OCI-M1 (cell line): ENCODE data around the gene MYCBP2.
"Not testable (repeated sequence)": the region's sequence is repeated elsewhere in the genome, so short reads cannot be mapped to it uniquely, and the experiment has no call there.

Experiments used
- DNase-seq: peaks from one replicate; lab custom pipeline; 2025; lab: John Stamatoyannopoulos, UW

The MYCBP2 gene

GRCh38 chr13:77291774-77292173 lies 35.1 kb downstream of the MYCBP2 start:
- DNase-seq = no peak

GRCh38 chr13:77290342-77290741 lies 36.6 kb downstream of the MYCBP2 start:
- no peak for DNase-seq

- DNase-seq = no peak
Observed at GRCh38 chr13:77289851-77290250, 37.0 kb downstream of the MYCBP2 start.

DNA sequence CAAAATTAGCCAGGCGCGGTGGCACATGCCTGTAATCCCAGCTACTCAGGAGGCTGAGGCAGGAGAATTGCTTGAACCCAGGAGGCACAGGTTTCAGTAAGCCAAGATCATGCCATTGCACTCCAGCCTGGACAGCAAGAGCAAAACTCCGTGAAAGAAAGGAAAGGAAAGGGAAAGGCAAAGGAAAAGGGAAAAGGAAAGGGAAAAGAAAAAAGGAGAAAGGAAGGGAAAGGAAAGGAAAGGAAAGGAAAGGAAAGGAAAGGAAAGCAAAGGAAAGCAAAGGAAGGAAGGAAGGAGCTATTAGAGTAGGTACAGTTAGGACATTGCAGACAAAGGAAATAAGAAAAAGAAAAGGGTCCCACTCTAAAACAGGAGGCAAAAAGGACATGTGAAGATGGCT lies 41.3 kb downstream of the MYCBP2 start:
- not testable (repeated sequence) for DNase-seq

GRCh38 chr13:77285098-77285497 lies 41.8 kb downstream of the MYCBP2 start:
- no peak for DNase-seq

GRCh38 chr13:77274126-77274525 lies 52.8 kb downstream of the MYCBP2 start:
- DNase-seq = no peak

- no peak for DNase-seq
Observed at GRCh38 chr13:77269141-77269540, 57.8 kb downstream of the MYCBP2 start.

DNA sequence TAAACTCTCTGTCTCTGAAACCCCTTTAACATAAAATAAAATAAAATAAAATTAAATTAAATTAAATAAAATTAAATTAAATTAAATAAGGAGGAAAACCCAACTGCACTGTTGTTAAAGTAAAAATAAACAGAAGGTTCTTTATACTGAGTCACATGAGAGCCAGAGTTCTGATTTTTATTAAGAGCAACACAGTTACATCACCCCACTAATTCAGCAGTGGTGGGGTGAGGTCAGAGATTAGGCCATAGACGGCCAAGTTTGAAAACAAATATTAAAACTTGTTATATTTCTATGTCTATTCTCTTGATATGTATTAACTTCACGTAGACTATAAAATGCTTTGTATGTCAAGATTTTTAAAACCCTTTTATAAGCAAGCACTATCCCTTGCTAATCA lies 59.5 kb downstream of the MYCBP2 start:
- no peak for DNase-seq

DNA sequence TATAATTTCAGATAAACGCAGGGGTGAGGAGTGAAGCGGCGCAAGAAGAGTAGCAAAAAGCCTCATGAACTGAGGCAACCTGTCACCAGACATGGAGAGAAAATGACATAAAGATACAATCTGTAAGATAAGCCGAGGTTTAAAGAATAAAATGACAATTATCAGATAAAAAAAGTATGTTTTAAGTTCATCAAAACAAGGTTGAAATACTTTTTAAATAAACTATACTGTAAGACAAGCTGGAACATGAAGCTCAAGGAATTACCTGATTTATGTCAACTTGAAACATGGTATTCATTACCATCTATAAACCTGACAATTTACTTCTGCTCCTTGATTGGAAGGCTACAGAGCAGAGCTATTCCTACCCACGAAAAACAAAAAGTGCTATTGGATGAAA lies 61.6 kb downstream of the MYCBP2 start:
- no peak for DNase-seq

DNA sequence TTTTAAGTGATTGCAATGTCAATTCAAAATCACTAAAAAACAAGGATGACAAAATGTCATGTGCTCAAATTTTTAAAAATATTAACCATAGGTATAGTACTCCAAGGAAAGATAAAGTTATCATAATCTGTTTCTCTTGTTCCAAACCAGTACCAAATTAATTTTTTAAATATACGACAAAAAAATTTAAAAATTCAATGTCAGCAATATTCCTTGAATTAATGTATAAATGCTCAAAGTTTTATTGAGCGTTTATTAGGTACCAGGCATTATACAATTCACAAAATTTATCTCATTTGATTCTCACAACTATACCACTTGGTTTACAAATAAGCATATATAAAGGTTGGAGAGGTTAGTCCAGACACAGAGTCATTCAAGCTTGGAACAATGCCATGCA lies 64.7 kb downstream of the MYCBP2 start:
- DNase-seq = no peak

DNA sequence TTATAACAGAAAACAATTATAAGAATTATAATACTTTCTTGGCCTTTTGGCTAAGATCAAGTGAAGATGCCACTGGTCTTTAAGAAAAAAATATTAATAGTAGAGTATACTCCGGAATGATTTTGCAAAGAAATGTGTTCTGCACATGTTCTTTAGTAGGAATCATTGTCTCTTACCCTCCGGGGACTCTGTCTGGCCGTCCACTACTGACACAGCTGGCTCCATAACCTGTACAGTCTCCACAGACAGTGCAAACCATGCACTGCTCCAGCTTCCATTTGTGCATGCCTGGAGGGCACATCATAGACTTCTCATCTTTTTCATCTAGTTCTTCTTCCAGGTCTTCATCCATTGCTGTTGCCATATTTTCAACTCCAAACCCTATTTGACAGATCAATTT lies 75.9 kb downstream of the MYCBP2 start:
- no peak for DNase-seq

GRCh38 chr13:77245224-77245623 lies 81.7 kb downstream of the MYCBP2 start:
- not testable (repeated sequence) for DNase-seq

GRCh38 chr13:77239312-77239711 lies 87.6 kb downstream of the MYCBP2 start:
- no peak for DNase-seq

DNA sequence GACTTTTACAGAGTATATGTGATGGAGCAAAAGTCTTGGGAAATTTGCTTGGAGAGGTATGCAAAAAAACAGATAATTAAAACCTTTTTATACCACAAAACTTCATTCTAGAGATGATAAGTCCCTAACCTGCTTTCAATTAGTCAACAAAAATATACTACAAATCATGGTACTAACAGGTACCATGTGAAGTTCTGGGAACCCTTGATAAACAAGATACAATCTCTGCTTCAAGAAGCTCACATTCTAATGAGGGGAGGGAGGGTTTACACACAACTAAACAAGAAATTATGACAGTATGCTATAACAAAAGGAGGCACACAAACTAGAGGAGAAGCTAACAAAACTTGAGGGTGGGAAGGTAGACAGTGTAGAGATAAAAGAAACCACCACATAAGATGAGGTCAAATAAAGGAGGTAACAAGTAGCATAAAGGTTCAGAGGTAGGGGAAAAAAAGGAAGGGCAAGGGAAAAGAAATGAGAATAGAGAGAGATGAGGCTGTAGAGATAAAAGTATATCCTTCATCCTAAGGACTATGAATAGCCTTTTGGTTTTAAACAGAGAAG lies 91.4 kb downstream of the MYCBP2 start:
- peak; percentile 24 for DNase-seq

DNA sequence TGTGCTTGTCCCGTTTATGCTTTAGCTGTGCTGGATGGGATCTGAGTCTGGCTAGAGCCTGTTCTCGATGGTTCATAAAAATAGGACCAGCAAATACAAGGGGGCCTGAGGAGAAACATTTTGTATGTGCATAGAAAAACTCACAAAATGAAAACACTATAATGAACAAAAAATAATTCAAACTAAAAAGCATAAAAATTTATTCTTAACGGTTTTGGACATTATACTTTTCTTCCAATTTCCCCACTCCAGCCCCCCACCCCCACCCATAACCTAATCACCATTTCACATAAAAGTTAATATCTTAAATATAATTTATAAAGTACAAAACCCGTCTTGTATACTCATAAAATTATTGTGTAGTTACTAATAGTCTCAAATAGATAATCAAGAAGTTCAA lies 93.7 kb downstream of the MYCBP2 start:
- no peak for DNase-seq

- peak; percentile 16 for DNase-seq
Observed at GRCh38 chr13:77230560-77230959, 96.3 kb downstream of the MYCBP2 start.

- no peak for DNase-seq
Observed at GRCh38 chr13:77225946-77226345, 100.9 kb downstream of the MYCBP2 start.

DNA sequence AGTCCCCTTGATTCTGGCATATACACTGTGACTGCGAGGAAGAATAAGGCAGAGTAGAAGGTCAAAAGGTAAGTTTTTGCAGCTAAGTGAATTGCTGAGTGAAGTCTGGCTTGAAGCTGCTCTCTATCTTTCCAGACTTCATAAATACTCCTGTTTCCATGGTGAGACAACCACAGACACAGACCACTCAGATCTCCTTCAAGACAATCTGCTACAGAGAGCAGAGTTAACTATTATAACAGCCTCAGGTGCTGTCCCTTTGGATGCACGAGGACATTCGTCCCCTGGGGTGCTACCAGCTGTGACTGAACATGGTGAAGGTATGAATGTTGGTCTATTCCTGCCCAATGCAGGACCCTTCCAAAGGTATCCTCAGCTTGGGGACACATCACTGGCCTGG lies 104.0 kb downstream of the MYCBP2 start:
- no peak for DNase-seq

GRCh38 chr13:77222000-77222690 lies 104.7 kb downstream of the MYCBP2 start:
- DNase-seq = no peak

DNA sequence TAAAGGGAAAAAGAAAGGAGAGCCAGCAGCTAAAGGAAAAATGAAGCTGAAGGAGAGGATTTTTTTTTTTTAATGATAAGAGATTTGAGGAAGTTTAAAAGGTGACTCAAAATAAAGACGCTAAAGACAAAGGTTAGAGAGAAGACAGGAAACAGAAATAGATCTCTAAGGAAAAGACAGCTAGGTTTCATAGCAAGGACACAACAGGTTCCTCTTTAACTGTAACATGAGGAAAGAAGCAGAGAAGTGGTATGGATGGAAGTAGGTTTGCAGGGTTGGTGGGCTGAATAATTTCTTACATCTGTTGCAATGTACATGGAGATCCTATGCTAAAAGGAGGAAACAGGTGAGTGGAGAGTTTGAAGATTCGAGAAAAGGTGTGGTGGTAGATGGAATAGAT lies 107.5 kb downstream of the MYCBP2 start:
- DNase-seq = peak; percentile 46

DNA sequence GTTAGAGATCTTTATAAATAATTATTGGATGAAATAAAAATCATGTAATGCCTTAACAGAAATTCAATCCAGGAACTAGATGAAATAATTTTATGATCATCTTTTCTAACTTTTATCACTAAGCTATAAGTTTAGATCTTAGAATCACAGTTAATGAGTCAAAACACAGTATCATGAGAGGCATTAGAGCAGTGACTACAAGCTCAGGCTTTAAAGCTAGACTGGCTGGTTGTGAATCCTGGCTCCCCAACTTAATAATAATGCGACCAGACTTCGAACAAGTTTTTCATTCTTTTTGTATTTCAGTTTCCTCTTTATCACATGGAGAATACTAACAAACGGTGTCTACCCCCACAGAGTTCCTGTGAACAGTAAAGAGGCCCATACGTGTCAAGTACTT lies 108.6 kb downstream of the MYCBP2 start:
- no peak for DNase-seq

DNA sequence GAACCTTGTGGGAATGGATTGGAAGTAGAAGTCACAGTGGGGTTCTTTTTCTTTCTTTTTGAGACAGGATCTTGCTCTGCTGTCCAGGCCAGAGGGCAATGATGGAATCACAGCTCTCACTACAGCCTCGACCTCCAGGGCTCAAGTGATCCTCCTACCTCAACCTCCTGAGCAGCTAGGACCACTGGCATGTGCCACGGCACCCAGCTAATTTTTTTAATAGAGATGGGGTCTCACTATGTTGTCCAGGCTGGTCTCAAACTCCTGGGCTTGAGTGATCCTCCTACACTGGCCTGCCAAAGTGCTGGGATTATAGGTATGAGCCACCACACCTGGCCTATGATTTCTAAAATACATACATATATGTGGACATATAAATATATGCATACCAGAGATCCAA lies 111.4 kb downstream of the MYCBP2 start:
- no peak for DNase-seq

DNA sequence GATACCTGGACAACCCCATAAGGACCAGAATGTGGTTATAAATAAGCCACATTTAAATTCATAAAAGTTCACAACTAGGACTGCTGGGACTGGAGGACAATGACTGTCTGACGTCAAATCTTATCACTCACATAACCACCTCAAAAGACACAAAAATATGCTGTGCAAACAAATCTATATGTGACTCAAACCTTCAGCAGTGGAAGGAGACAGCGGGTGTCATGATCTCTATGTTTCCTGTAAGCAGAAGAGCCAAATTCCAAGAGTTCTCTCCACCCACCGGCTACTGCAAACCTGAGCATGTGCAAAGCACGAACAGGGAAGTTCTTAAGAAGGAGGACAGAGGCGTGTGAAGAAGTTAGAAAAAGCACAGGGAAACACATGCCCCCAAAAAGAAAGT lies 113.2 kb downstream of the MYCBP2 start:
- no peak for DNase-seq

GRCh38 chr13:77207943-77208342 lies 119.0 kb downstream of the MYCBP2 start:
- DNase-seq = no peak
